ENCODE measurements around the gene MYH7B. TPM values are rescaled to one million over a fixed set of nuclear protein-coding genes. Genes with fewer than 3 reads are reported as not detected.

Gene MYH7B
- total RNA-seq, 1 donor from 2014 or later = 1.2 TPM

DNA sequence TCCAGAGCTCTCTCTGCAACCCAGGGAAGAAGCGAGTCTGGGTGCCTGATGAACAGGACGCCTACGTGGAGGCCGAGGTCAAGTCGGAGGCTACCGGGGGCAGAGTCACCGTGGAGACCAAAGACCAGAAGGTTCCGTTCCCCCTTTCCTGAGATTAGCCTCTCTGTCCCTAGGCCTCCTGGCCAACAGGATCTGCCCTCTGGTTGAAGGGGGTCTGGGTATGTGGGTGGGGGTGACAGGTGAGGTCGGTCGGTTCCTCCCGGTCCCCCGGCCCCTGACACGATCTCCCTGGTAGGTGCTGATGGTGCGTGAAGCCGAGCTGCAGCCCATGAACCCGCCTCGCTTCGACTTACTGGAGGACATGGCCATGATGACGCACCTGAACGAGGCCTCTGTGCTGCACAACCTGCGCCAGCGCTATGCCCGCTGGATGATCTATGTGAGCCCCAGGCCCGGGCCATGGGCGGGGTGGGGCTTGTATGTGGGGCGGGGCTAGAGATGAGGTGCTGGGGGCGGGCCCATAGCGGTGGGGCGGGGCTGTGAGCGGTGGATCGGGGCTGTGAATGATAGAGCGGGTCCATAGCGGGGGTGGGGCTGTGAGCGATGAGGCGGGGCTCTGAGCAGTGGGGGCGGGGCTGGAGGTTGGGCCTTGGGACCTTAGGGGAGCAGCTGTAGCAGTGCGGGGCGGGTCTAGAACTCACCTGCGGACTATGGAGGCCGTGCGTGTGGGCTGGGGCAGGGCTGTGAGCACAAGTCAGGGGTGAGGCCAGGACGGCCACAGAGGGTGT is 23.9 kb downstream of the MYH7B start:
- Mint-ChIP-seq H3K27ac (no peak overlapping the region), H3K4me1 (ENCODE audit: low read depth) (peaks cover 7% of the 10 kb centered on the region)

DNA sequence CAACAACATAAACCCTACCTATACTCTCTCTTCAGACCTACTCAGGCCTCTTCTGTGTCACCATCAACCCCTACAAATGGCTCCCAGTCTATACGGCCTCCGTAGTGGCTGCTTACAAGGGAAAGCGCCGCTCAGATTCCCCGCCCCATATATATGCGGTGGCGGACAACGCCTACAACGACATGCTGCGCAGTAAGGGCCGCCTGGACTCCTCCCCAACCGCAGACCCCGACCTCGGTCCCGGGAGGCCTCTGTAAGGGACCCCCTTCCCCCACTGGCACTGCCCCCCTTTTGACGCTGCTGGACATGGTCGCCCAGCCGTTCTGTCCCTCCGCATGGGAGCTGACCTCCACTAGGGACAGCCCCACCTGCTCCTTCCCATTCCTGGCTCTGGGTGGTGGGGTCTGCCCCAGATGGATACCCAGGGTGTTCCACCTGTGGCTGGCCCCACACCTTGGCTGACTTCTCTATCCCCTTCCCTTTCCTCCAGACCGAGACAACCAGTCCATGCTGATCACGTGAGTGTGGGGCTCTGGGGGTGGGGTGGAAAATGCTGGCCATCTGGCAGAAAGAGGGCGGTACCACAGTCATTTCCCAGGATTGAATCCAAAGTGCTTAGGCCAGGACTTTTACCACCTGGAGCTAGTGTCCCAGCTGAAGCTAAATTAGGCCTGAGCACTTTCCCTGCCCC is 25.0 kb downstream of the MYH7B start:
- no peaks in the 10 kb centered on the region for H3K36me3 Mint-ChIP-seq (ENCODE audit: insufficient read depth)
- H3K27me3 Mint-ChIP-seq = peaks cover 37% of the 10 kb centered on the region
- H3K27ac Mint-ChIP-seq = no peak overlapping the region
- H3K9me3 Mint-ChIP-seq (ENCODE audit: low read depth) = no peaks in the 10 kb centered on the region
- no peak overlapping the region for H3K4me3 Mint-ChIP-seq (ENCODE audit: low read depth)
- DNase-seq (ENCODE audit: low spot score, unreplicated experiment) = no peak
- TF ChIP-seq, protein P1, sequence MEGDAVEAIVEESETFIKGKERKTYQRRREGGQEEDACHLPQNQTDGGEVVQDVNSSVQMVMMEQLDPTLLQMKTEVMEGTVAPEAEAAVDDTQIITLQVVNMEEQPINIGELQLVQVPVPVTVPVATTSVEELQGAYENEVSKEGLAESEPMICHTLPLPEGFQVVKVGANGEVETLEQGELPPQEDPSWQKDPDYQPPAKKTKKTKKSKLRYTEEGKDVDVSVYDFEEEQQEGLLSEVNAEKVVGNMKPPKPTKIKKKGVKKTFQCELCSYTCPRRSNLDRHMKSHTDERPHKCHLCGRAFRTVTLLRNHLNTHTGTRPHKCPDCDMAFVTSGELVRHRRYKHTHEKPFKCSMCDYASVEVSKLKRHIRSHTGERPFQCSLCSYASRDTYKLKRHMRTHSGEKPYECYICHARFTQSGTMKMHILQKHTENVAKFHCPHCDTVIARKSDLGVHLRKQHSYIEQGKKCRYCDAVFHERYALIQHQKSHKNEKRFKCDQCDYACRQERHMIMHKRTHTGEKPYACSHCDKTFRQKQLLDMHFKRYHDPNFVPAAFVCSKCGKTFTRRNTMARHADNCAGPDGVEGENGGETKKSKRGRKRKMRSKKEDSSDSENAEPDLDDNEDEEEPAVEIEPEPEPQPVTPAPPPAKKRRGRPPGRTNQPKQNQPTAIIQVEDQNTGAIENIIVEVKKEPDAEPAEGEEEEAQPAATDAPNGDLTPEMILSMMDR (IDR thresholded peaks at IDR 0.05; ENCODE audit: unreplicated experiment) = no peak
- H3K4me1 Mint-ChIP-seq (ENCODE audit: low read depth) = peaks cover 10% of the 10 kb centered on the region

More for the DNA sequence above, 23.9 kb downstream of the MYH7B start:
- TF ChIP-seq, protein P1 (IDR thresholded peaks at IDR 0.05; ENCODE audit: unreplicated experiment) = no peak
- H3K27me3 Mint-ChIP-seq = peaks cover 32% of the 10 kb centered on the region
- H3K36me3 Mint-ChIP-seq (ENCODE audit: insufficient read depth) = no peaks in the 10 kb centered on the region
- no peak overlapping the region for H3K4me3 Mint-ChIP-seq (ENCODE audit: low read depth)
- H3K9me3 Mint-ChIP-seq (ENCODE audit: low read depth) = no peaks in the 10 kb centered on the region
- DNase-seq (ENCODE audit: low spot score, unreplicated experiment) = no peak

DNA sequence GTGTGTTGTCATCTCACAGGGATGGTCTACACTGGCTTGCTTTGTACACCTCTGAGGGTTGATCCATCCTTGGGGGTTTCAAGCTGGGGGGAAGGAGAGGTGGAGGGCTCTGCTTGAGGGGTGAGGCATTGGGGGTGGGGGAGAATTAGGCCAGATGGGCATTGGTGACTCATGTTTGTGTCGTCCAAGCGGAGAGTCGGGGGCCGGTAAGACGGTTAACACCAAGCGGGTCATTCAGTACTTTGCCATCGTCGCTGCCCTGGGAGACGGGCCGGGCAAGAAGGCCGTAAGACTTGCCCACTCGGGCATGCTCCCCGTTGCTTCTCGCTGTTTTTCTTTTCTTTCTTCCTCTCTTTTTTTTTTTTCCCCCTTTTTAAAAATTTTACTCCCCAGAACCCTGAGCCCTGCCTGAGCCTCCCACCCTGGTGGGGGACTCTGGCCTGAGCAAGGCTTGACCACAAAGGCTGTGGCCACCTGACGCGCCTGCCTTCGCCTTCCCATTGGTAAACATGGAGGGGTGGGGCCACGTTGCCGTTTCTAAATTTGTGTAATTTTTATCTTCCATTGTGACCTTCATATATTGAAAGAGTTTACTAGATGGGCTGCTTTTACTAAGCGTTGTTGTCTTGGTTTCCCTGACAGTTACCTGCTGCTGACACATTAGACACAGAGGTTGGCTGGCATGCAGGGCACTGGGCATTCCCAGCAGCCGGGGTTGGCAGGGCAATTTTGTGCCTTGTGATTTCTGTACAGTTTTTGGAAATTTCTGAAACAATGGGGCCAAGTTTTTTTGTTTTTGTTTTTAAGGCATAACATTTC is 26.8 kb downstream of the MYH7B start:
- H3K4me3 Mint-ChIP-seq (ENCODE audit: low read depth) = no peak overlapping the region
- H3K27ac Mint-ChIP-seq = no peak overlapping the region
- DNase-seq (ENCODE audit: low spot score, unreplicated experiment) = no peak
- peaks cover 17% of the 10 kb centered on the region for H3K4me1 Mint-ChIP-seq (ENCODE audit: low read depth)
- H3K36me3 Mint-ChIP-seq (ENCODE audit: insufficient read depth) = no peaks in the 10 kb centered on the region
- no peaks in the 10 kb centered on the region for H3K9me3 Mint-ChIP-seq (ENCODE audit: low read depth)
- H3K27me3 Mint-ChIP-seq = peaks cover 33% of the 10 kb centered on the region
- TF ChIP-seq, protein P1 (IDR thresholded peaks at IDR 0.05; ENCODE audit: unreplicated experiment) = no peak

DNA sequence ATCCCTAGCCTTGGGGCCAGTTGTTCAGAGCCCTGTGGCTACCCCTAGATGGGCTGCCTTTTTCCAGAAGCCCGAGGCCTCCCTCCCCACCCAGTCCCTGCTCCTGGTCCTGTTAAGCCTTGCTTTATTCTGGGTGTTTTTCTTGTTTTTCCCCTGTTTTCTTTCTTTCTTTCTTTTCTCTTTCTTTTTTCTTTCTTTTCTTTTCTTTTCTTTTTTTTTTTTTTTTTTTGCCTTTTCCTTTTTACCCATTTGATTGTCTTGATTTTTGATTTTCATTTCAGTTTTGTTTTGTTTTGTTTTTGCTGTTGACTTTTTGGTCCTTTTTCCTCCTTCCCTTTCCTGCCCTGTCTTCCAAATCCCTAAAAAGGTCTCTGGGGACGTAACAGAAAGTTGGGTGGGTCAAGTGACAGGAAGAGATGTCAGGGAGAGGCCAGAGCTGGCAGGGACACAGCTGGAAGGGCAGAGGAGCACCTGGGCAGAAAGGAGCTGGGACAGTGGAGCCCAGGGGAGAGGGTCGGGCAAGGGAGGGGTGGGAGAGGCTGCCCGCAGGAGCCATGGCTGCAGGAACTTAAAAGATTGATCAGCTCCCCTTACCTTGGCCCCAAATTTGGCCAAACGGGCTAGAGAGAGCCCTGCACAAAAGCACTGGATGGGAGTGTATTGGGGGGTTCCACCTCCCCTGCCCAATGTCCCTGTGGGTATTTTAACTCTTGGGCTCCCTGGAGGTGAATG is 27.6 kb downstream of the MYH7B start:
- Mint-ChIP-seq H3K4me1 (ENCODE audit: low read depth) (peaks cover 17% of the 10 kb centered on the region), H3K36me3 (ENCODE audit: insufficient read depth) (no peaks in the 10 kb centered on the region), H3K9me3 (ENCODE audit: low read depth) (no peaks in the 10 kb centered on the region), H3K4me3 (ENCODE audit: low read depth) (no peak overlapping the region), H3K27ac (no peak overlapping the region), H3K27me3 (peaks cover 30% of the 10 kb centered on the region)
- TF ChIP-seq, protein P1 (IDR thresholded peaks at IDR 0.05; ENCODE audit: unreplicated experiment) = no peak
- no peak for DNase-seq (ENCODE audit: low spot score, unreplicated experiment)
